NCI-H748 (cell line): Measurements from ENCODE around the gene LTBP4.

ENCODE experiments used
- DNase-seq: peaks from one replicate; lab custom pipeline; 2025; ENCODE audit not compliant: unreplicated experiment; lab: John Stamatoyannopoulos, UW

Gene LTBP4

DNA sequence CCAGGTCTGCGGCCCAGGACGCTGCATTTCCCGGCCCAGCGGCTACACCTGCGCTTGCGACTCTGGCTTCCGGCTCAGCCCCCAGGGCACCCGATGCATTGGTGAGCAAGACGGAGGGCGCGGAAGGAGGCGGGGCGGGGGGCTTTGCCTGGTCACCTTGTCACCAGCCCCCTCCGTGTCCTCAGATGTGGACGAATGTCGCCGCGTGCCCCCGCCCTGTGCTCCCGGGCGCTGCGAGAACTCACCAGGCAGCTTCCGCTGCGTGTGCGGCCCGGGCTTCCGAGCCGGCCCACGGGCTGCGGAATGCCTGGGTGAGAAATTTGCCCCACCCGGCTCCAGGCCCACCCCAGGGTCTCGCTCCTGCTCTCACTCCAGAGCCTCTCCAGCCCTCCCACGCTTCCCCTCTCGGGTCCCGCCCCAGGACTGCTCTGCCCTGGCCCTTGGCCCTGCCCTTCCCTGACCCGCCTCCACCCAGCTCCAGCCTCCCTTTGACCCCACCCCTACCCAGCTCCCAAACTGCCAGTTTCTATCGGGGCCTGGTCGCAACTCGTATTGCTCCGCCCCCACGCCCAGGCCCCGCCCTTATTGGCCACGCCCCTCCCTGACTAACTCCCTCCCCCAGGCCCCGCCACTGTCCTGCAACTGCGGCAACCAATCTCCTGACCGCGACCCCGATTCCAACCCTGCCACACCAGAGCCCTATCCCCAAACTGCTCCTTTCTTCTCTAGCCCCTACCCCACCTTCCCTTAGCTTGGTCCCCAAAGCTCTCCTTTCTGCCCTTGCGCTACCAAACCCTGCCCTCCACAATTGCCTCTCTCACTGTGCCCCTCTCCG lies 8.6 kb downstream of the LTBP4 start:
- no peak for DNase-seq

DNA sequence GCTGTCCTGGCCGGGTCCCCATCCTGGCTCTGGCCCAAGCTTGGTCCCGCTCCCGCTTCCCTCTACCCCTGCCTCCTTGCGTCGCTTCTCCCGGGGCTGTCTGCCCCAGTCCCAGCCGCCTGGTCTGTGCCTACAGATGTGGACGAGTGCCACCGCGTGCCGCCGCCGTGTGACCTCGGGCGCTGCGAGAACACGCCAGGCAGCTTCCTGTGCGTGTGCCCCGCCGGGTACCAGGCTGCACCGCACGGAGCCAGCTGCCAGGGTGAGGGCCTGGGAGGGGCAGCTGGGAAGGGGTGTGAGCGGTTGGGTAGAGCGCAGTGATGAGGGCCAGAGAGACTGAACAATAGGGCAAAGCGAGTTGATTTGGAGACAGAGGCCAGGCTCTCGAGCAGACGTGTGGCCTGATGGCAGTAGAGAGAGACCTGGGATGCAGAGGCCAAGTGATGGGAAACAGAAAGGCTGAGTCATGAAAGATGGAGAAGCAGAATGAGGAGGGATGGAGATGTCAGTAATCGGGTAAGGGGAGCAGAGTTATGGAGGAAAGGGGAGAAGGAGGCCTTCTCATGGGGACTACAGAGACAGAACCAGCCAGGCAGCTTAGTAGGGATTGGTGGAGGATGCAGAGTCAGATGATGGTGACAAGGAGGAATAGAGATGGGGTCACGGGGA lies 9.4 kb downstream of the LTBP4 start:
- no peak for DNase-seq

DNA sequence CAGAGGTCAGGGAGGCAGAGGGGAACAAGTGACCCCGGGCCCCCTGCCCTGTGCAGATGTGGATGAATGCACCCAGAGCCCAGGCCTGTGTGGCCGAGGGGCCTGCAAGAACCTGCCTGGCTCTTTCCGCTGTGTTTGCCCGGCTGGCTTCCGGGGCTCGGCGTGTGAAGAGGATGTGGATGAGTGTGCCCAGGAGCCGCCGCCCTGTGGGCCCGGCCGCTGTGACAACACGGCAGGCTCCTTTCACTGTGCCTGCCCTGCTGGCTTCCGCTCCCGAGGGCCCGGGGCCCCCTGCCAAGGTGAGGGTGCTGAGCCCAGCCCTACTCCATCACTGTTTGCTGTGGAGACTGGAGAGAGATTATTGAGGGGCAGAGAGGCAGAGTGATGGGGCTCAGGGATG lies 9.9 kb downstream of the LTBP4 start:
- DNase-seq: no peak

DNA sequence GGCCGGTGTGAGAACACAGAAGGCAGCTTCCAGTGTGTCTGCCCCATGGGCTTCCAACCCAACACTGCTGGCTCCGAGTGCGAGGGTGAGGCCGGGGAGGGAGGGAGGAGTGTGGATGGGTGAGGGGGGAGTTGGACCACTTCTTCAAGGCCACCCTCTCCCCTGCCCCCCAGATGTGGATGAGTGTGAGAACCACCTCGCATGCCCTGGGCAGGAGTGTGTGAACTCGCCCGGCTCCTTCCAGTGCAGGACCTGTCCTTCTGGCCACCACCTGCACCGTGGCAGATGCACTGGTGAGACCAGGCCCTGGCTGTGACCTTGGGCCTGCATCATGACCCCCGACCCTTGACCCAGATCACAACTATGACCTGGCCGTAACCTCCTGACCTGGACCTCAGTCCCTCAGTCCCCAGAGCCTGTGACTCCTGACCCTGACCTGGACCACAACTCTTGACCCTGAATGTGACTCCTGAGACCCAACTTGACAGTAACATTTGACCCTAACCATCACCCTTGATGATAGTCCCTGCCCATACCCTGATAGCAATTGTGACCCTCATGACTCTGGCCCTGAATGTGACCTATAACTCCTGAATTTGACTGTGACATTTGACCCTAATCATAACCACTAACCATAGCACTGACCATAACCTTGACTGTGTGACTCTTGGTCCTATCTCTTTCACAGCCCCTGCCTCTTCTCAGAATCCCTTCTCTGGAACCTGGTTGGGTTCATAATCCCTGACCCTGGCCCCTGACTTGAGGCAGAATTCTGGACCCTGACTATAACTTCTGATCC lies 10.9 kb downstream of the LTBP4 start:
- DNase-seq: no peak

DNA sequence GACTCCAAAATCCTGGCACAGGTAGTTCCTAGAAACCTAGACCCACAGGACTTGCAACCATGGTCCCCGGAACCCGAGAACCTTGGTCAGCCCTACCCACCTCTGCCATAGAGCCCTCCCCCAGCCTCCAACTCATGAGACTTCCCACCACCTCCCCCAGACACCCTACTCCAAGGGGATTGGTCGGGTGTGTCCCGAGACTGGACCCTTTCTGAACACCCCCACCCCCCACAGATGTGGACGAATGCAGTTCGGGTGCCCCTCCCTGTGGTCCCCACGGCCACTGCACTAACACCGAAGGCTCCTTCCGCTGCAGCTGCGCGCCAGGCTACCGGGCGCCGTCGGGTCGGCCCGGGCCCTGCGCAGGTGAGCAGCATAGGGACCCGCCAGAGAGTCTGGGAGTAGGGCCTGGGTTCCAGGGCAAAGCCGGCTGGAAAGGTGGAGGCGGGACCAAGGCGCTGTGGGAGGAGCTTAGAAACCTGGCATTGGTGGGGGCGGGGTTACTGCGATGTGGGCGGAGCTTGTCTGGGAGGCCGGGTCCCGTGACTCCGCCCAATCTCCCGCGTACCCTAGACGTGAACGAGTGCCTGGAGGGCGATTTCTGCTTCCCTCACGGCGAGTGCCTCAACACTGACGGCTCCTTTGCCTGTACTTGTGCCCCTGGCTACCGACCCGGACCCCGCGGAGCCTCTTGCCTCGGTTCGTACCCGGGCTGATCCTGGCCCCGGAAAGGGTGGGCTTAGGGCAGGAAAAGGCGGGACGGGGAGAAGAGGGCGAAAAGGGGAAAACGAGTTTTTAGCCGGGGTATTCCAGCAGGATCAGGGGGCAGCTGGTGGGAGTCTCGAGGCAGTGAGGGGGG lies 11.9 kb downstream of the LTBP4 start:
- peak; percentile 60 for DNase-seq

DNA sequence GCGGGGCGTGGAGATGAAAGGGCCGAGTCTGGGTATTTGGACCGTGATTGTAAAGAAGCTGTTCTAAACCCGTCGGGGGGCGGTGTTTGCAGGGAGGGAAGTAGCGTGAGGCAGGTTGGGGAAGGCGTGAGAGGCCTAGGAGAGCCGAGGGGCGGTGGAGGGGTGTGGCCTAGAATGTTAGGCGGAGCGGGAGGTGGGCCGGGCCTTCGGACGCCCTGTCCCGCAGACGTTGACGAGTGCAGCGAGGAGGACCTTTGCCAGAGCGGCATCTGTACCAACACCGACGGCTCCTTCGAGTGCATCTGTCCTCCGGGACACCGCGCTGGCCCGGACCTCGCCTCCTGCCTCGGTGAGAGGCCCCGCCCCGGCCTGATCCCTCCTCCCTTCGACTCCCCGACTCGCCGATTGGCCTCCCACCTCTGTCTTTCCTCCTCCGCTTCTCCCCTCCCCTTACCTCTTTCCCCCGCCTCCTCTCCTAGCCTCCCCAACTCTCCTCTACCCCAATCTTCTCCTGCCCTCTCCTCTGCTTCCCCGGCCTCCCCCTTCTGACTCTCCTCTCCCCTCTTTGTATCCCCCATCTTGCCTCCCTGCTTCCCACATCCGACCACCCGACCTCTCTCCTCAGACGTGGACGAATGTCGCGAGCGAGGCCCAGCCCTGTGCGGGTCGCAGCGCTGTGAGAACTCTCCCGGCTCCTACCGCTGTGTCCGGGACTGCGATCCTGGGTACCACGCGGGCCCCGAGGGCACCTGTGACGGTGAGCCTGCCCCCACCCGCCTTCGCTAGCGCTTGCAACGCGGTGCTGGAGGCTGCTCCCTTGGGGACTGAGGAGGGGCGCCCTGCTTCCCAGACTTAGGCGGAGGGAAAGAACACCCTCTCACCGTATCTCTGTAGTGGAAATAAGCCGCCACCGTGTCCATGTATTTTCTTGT lies 12.8 kb downstream of the LTBP4 start:
- DNase-seq: peak; percentile 90

DNA sequence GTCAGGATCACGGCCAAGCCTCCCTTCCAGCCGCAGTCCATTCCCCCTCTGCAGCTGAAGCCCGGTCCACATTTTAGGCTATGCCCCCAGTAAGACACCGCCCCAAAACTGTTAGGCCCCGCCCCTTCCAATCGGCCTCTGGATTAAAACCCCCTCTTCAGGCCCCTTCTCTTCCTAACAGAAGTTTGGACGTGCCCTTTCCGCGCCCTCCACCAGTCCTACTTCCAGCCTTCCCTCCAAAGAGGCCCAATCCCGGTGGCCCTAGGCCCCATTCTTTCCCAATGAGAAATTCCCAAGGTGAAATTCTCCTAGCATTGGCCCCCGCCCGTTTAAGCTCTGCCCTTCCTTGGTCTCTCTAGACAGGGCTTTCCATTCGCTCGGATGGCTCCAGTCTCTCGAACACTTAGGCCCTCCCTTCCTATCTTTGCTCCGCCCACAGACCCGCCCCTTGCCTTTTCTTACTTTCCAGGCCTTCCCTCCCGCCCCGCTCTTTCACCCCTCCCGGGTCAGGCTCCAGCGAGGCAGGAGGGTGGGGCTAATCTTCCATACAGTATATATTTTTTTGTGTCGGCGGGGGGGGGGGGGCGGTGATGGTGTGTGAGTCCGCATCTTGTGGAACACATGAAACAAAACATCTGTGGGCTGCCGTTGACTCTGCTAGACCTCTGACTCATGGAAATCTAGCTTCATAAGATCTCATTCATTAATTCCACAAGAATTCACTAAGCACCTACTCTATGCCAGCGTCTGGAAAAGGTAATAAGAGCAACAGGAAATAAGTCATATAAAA lies 13.6 kb downstream of the LTBP4 start:
- peak; percentile 67 for DNase-seq

DNA sequence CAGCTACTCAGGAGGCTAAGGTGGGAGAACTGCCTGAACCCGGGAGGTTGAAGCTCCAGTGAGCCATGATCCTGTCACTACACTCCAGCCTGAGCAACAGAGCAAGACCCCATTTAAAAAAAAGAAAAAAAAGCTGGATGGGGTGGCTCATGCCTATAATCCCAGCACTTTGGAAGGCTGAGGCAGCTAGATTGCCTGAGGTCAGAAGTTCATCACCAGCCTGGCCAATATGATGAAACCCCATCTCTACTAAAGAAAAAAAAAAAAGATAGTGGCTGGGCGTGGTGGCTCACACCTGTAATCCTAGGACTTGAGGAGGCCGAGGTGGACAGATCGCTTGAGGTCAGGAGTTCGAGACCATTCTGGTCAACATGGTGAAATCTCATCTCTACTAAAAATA lies 15.0 kb downstream of the LTBP4 start:
- DNase-seq: no peak

DNA sequence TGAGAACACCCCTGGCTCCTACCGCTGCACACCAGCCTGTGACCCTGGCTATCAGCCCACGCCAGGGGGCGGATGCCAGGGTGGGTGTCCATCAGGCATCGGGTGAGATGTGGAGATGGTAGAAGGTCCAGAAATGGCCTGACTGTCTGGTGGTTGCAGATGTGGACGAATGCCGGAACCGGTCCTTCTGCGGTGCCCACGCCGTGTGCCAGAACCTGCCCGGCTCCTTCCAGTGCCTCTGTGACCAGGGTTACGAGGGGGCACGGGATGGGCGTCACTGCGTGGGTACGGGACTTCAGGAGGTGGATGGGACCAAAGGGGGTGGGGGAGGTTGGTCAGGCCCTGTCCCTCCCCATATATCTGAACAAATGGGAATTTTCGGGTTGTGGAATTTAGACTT lies 15.8 kb downstream of the LTBP4 start:
- DNase-seq: no peak

DNA sequence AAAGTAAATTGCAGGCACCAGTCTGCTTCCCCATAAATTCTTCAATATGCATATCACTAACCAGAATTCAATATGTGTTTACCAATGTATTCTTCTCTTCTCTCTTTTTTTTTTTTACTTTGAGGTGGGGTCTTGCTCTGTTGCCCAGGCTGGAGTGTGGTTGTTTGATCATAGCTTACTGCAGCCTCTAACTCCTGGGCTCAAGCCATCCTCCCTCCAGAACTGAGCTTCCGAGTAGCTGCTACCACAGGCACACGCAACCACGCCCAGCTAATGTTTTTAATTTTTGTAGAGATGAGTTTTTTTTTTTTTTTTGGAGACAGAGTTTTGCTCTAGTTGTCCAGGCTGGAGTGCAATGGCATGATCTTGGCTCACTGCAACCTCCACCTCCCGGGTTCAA lies 16.8 kb downstream of the LTBP4 start:
- DNase-seq: no peak

DNA sequence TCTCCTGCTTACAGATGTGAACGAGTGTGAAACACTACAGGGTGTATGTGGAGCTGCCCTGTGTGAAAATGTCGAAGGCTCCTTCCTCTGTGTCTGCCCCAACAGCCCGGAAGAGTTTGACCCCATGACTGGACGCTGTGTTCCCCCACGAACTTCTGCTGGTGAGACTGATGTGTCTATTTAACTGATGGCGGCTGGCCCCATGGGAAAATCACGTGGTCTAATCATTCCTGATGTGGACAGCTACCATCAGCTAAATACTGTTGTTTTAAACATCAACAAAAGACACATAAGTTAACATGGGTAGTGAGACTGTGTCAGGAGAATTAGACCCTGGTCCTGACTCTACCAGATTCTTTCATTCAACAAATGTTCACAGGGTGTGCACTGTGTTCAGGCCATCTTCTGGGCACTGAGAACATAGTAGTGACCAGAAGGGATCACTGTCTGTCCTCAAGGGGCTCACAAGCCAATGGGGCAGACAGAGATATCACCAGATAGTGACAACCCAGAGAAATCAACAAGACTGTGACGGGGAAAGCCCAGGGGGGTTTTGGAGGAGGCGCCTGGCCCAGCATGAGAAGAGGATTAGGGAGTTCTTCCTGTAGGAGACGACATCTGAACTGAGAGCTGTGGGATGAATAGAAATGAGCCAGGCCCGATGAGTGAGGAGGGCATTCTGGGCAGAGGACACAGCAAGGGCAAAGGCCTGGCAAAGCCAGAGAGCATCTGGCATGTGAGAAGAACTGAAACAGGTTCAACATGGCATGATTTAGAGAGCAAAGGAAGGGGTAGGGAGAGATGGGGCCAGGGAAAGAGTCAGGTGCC lies 18.4 kb downstream of the LTBP4 start:
- DNase-seq: no peak

DNA sequence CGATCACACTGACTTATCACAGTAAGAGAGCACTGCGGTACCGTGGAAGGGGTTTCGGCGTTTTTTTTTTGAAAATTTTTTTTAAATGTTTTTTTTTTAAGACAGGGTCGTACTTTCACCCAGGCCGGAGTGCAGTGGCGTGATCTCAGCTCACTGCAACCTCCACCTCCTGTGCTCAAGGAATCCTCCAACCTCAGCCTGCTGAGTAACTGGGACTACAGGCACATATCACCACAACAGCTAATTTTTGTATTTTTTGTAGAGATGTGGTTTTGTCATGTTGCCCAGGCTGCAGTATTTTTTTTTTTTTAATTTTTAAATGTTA lies 19.0 kb downstream of the LTBP4 start:
- no peak for DNase-seq

DNA sequence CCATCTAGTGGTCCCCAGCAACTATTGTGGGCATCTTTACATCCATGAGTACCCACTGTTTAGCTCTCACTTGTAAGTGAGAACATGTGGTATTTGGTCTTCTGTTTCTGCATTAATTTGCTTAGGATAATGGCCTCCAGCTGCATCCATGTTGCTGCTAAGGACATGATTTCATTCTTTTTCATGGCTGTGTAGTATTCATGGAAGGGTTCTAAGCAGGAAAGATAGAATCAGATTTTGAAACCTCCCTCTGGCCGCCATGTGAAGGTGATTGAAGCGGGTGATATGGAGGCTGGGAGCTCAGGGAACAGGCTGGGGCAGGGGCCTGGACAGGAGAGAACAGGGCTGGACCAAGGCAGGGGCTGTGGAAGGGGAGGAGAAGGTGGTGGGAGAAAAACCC lies 20.1 kb downstream of the LTBP4 start:
- no peak for DNase-seq

DNA sequence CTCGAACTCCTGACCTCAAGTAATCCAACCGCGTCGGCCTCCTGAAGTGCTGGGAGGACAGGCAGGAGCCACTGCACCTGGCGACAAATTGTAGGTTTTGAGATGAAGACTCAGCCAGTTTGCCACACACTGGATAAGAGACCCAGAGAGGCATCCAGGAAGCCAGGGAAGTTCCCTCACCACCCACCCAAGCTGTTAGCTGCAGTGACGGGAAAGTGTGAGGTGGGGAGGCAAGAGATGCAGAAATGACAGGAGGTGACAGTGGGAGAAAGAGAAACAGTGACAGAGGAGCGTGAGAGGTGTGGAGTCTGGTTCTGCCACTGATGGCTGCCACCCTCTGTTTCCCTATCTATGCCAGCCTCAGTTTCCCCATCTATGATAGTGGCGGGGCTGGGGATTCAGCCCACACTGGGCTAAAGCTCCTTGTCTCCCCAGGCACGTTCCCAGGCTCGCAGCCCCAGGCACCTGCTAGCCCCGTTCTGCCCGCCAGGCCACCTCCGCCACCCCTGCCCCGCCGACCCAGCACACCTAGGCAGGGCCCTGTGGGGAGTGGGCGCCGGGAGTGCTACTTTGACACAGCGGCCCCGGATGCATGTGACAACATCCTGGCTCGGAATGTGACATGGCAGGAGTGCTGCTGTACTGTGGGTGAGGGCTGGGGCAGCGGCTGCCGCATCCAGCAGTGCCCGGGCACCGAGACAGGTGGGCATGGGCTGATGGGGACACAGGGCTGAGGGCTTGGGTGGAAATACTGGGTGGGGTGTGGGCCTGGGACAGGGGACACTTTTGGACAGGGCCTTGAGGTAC lies 21.0 kb downstream of the LTBP4 start:
- DNase-seq: no peak

DNA sequence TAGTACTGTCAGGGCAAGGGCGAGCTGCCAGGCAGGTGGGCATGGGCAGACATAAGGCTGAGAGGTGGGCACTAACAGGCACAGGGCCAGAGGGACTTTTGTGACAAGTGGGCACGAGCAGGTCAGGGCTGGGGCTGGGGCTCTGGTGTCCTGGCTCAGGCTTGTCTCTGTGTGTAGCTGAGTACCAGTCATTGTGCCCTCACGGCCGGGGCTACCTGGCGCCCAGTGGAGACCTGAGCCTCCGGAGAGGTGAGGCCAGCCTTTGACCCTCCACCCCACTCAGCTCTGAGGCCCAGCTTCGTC lies 21.6 kb downstream of the LTBP4 start:
- no peak for DNase-seq

DNA sequence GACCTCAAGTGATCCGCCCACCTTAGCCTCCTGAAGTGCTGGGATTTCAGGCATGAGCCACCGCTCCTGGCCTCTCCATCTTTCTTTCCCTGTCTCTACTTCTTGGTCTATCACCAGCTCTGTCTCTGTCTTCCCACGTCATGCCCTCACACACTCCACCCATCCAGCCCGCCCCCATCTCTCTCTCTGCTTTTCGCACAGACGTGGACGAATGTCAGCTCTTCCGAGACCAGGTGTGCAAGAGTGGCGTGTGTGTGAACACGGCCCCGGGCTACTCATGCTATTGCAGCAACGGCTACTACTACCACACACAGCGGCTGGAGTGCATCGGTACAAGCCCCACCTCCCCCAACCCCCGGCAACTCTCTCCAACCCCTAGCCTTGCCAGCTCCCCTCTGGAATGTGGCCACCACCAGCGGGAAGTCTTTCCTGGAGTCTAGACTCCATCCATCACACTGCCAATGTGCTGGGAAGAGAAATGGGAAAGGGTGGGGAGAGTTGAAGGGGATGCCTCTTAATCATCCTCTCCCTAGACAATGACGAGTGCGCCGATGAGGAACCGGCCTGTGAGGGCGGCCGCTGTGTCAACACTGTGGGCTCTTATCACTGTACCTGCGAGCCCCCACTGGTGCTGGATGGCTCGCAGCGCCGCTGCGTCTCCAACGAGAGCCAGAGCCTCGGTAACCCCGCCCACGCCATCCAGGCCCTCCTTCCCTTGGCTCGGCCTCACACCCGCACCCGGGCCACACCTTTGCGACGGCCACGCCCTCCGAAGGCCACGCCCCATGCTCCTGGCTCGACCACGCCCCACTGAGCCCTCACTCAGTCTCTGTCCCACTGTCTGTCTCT lies 22.5 kb downstream of the LTBP4 start:
- DNase-seq: peak; percentile 98
